Thoracic aorta (tissue), 2 donors: Measurements from ENCODE around the gene LCN2. TPM values are rescaled to one million over a fixed set of nuclear protein-coding genes. Genes with fewer than 3 reads are reported as not detected.

Source experiments
- ATAC-seq: fragments of 150-250 bp; one replicate; pipeline ENCODE4 v1.8.0; 2017; ENCODE audit warnings: low read depth; ENCODE audit not compliant: insufficient number of reproducible peaks, low FRiP score
- DNase-seq: peaks from one replicate; pipeline ENCODE4 v3.0.0-alpha.2; 2020; ENCODE audit warnings: low spot score
- H3K27ac ChIP-seq, 2 donors: fragments of 200-600 bp; sonication (generic); 1 replicate in 1 of 2; 2 replicates in 1 of 2; pipeline ENCODE4 v1.5.1; 2016; ENCODE audit warnings: mild to moderate bottlenecking in 2 of 2, moderate library complexity in 2 of 2
- H3K27me3 ChIP-seq: fragments of 200-600 bp; sonication (generic); replicated peaks from 2 replicates; pipeline ENCODE4 v1.6.0; 2016; ENCODE audit warnings: mild to moderate bottlenecking; ENCODE audit not compliant: insufficient read depth
- H3K36me3 ChIP-seq: fragments of 200-600 bp; sonication (generic); one replicate; pipeline ENCODE4 v1.5.1; 2016
- H3K4me1 ChIP-seq, 2 donors: fragments of 200-600 bp; sonication (generic); 1 replicate in 1 of 2; 2 replicates in 1 of 2; pipeline versions ENCODE4 v1.5.1 to v1.6.0; 2016; ENCODE audit warnings: low read depth in 2 of 2, mild to moderate bottlenecking in 1 of 2; ENCODE audit not compliant: control insufficient read depth in 1 of 2
- H3K4me3 ChIP-seq: fragments of 200-600 bp; sonication (generic); 2 replicates; pipeline ENCODE4 v1.5.1; 2016; ENCODE audit warnings: mild to moderate bottlenecking
- H3K9me3 ChIP-seq: fragments of 200-600 bp; sonication (generic); 2 replicates; pipeline ENCODE4 v1.5.1; 2016
- CTCF ChIP-seq: fragments of 200-600 bp; sonication (generic); IDR thresholded peaks from one replicate; pipeline ENCODE4 v1.5.1; 2019; ENCODE audit warnings: antibody characterized with exemption
- total RNA-seq, 2 donors: library from RNA; depleted of rRNA; stranded (reverse); fragments of >200 nt; gene quantifications; one replicate each; pipeline versions ENCODE4 v1.1.0 to v1.2.3, GENCODE V29; 2016

LCN2 gene
- total RNA-seq, 2 donors from 2014 or later = not detected

- Histone ChIP-seq H3K36me3 (no peaks in the 10 kb centered on the region), H3K9me3 (no peaks in the 10 kb centered on the region), H3K27me3 (no peaks in the 10 kb centered on the region), H3K27ac (no peak overlapping the region), H3K4me1 (no peaks in the 10 kb centered on the region), H3K4me3 (no peak overlapping the region)
- no peak for TF ChIP-seq CTCF
- DNase-seq (no peak), ATAC-seq (no peak)
Observed at GRCh38 chr9:128146591-128147120, 2.6 kb upstream of the LCN2 start.

GRCh38 chr9:128148509-128149000 lies 698 bp upstream of the LCN2 start:
- DNase-seq (no peak), ATAC-seq (no peak)
- Histone ChIP-seq H3K27me3 (no peaks in the 10 kb centered on the region), H3K9me3 (no peaks in the 10 kb centered on the region), H3K36me3 (no peaks in the 10 kb centered on the region), H3K4me3 (no peak overlapping the region), H3K27ac (no peak overlapping the region), H3K4me1 (no peaks in the 10 kb centered on the region)
- no peak for TF ChIP-seq CTCF

DNA sequence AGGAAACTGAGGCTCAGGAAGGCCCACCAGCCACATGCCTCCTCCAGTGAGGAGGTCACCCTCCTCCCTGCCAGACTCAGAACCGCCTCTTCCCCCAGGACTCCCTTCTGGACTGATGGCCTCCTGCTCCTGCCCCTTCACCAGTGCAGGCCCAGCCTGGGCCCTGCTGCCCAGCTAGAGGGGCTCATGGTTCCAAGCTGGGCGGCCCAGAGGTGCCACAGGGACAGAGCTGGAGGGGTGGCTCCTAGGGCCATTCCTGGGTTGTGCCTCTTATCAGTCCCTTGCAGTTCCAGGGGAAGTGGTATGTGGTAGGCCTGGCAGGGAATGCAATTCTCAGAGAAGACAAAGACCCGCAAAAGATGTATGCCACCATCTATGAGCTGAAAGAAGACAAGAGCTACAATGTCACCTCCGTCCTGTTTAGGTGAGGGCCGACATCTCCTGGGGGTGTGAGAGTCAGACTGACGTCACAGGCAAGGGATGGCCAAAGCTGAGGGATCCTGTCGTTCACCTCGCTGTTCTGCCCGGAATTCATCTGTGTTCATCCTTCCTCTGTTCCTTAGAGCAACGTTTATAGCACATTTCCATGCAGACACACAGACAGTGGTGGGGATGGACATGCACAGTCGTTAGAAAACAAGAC lies 819 bp downstream of the LCN2 start:
- no peak for DNase-seq
- no peak for ATAC-seq
- H3K27ac ChIP-seq = no peak overlapping the region

GRCh38 chr9:128150594-128151308 lies 1.5 kb downstream of the LCN2 start:
- H3K27me3 ChIP-seq = no peaks in the 10 kb centered on the region
- TF ChIP-seq CTCF = no peak
- H3K4me1 ChIP-seq = no peaks in the 10 kb centered on the region
- no peak for DNase-seq
- no peak overlapping the region for H3K27ac ChIP-seq
- no peaks in the 10 kb centered on the region for H3K36me3 ChIP-seq
- no peak for ATAC-seq
- no peak overlapping the region for H3K4me3 ChIP-seq
- H3K9me3 ChIP-seq = no peaks in the 10 kb centered on the region

More for the DNA sequence above, 819 bp downstream of the LCN2 start:
- no peaks in the 10 kb centered on the region for H3K27me3 ChIP-seq
- no peaks in the 10 kb centered on the region for H3K36me3 ChIP-seq
- no peaks in the 10 kb centered on the region for H3K4me1 ChIP-seq
- H3K9me3 ChIP-seq = no peaks in the 10 kb centered on the region
- TF ChIP-seq CTCF = no peak
- no peak overlapping the region for H3K4me3 ChIP-seq

- no peak for DNase-seq
- H3K36me3 ChIP-seq = no peaks in the 10 kb centered on the region
- H3K4me1 ChIP-seq = no peaks in the 10 kb centered on the region
- H3K4me3 ChIP-seq = no peak overlapping the region
- no peaks in the 10 kb centered on the region for H3K9me3 ChIP-seq
- no peak for TF ChIP-seq CTCF
- ATAC-seq = no peak
- no peaks in the 10 kb centered on the region for H3K27me3 ChIP-seq
- H3K27ac ChIP-seq = no peak overlapping the region
Observed at GRCh38 chr9:128151309-128152132, 2.3 kb downstream of the LCN2 start.
